ENCODE measurements around the gene CYLD.

CYLD gene

DNA sequence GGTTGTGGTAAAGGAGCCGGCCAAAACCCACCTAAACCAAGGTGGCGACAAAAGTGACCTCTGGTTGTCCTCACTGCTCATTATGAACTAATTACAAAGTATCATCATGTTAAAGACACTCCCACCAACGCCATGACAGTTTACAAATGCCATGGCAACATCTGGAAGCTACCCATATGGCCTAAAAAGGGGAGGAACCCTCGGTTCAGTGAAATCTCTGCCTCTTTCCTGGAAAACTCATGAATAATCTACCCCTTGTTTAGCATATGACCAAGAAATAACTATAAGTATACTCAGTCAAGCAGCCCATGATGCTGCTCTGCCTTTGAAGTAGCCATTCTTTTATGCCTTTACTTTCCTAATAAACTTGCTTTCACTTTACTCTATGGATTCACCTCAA lies 72.2 kb downstream of the CYLD start:
- Histone ChIP-seq H3K79me2 (ENCODE audit: low read length) (no peaks in the 10 kb centered on the region), H3K27ac (ENCODE audit: low read length) (no peak overlapping the region), H3K4me1 (ENCODE audit: low read length) (peaks cover 18% of the 10 kb centered on the region), H3K4me2 (ENCODE audit: low read length) (no peak overlapping the region), H3K36me3 (replicated peaks; ENCODE audit: low read depth, low read length) (no peaks in the 10 kb centered on the region), H3K9ac (ENCODE audit: low read length) (no peak overlapping the region), H3K9me3 (ENCODE audit: insufficient read depth, low read length) (no peaks in the 10 kb centered on the region), H4K20me1 (ENCODE audit: insufficient read depth, low read length) (peaks cover 11% of the 10 kb centered on the region; the same call in 1 of the 2 replicates), H3K4me3 (ENCODE audit: low read length) (no peak overlapping the region), H2AFZ (ENCODE audit: low read depth, low read length) (no peak overlapping the region), H3K27me3 (ENCODE audit: low read depth, low read length) (peaks cover 27% of the 10 kb centered on the region)
- TF ChIP-seq CTCF (IDR thresholded peaks at IDR 0.05; ENCODE audit: low read depth, low read length) (no peak), EZH2phosphoT487 (IDR thresholded peaks at IDR 0.05; ENCODE audit: low read depth) (no peak)

DNA sequence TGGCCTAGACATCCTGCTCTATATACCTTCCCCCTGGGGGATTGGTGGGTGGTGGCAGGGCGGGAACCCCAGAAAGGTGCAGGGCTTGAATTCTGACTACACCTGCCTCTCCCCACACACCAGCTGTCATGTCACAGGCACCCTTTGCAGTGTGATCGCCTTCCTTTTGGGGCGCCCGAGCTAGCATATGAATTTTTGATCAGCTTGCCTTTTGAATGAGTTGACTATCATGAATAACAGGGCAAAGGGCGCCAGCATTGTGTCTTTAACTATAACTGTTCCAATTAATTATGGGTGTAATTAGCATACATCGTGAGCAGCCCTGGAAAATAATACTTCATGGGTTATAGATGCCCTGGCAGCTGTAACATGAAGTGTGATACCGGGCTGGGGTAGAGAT lies 72.7 kb downstream of the CYLD start:
- no peak overlapping the region for H3K4me3 ChIP-seq (ENCODE audit: low read length)
- H3K9me3 ChIP-seq (ENCODE audit: insufficient read depth, low read length) = no peaks in the 10 kb centered on the region
- H3K79me2 ChIP-seq (ENCODE audit: low read length) = no peaks in the 10 kb centered on the region
- H3K9ac ChIP-seq (ENCODE audit: low read length) = no peak overlapping the region
- H3K36me3 ChIP-seq (replicated peaks; ENCODE audit: low read depth, low read length) = no peaks in the 10 kb centered on the region
- H3K27me3 ChIP-seq (ENCODE audit: low read depth, low read length) = peaks cover 25% of the 10 kb centered on the region
- TF ChIP-seq EZH2phosphoT487 (IDR thresholded peaks at IDR 0.05; ENCODE audit: low read depth) = no peak
- TF ChIP-seq CTCF (IDR thresholded peaks at IDR 0.05; ENCODE audit: low read depth, low read length) = no peak
- no peak overlapping the region for H2AFZ ChIP-seq (ENCODE audit: low read depth, low read length)
- H3K4me2 ChIP-seq (ENCODE audit: low read length) = no peak overlapping the region
- peaks cover 13% of the 10 kb centered on the region for H3K4me1 ChIP-seq (ENCODE audit: low read length)
- 0 out of 2 replicates have a peak, but pooled peaks cover 7% of the 10 kb centered on the region for H4K20me1 ChIP-seq (ENCODE audit: insufficient read depth, low read length)
- no peak overlapping the region for H3K27ac ChIP-seq (ENCODE audit: low read length)

GRCh38 chr16:50815382-50815781 lies 73.5 kb downstream of the CYLD start:
- Histone ChIP-seq H3K4me2 (ENCODE audit: low read length) (no peak overlapping the region), H2AFZ (ENCODE audit: low read depth, low read length) (no peak overlapping the region), H3K79me2 (ENCODE audit: low read length) (no peaks in the 10 kb centered on the region), H3K9ac (ENCODE audit: low read length) (no peak overlapping the region), H3K4me1 (ENCODE audit: low read length) (peaks cover 4% of the 10 kb centered on the region), H3K36me3 (replicated peaks; ENCODE audit: low read depth, low read length) (no peaks in the 10 kb centered on the region), H3K9me3 (ENCODE audit: insufficient read depth, low read length) (no peaks in the 10 kb centered on the region), H4K20me1 (ENCODE audit: insufficient read depth, low read length) (0 out of 2 replicates have a peak, but pooled peaks cover 4% of the 10 kb centered on the region), H3K4me3 (ENCODE audit: low read length) (no peak overlapping the region), H3K27me3 (ENCODE audit: low read depth, low read length) (peaks cover 21% of the 10 kb centered on the region), H3K27ac (ENCODE audit: low read length) (no peak overlapping the region)
- TF ChIP-seq EZH2phosphoT487 (IDR thresholded peaks at IDR 0.05; ENCODE audit: low read depth) (no peak), CTCF (IDR thresholded peaks at IDR 0.05; ENCODE audit: low read depth, low read length) (no peak)

DNA sequence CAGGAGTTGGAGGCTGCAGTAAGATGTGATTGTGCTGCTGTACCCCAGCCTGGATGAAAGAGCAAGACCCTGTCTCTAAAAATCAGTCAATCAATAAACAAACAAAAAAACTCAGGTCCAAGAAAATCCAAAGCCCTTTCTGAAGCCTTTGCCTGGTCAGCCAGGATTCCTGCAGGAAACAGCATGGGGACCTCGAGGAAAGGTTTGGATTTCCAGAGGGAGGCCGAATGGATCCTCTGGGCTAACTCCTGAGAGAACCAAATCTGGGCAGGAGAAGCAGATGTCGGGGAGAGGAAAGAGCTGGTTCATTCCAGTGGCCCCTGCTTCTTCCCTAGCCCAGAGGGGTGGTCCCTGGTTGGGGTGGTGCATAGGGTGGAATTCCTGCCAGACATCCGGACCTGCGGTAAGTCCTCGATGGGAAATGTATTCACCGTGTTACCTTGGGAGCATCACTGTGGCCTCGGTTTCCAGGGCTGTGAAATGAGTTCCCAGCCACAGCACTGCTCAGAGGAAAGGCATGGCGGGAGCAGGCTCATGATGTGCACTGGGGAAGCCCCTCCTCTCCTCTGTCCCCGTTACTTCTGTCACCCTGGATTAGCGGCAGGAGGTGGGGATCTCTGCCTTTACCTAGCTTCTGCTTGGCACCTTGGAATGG lies 75.1 kb downstream of the CYLD start:
- peaks cover 11% of the 10 kb centered on the region for H3K27me3 ChIP-seq (ENCODE audit: low read depth, low read length)
- H3K4me1 ChIP-seq (ENCODE audit: low read length) = no peaks in the 10 kb centered on the region
- no peak overlapping the region for H3K27ac ChIP-seq (ENCODE audit: low read length)
- H3K4me3 ChIP-seq (ENCODE audit: low read length) = no peak overlapping the region
- no peaks in the 10 kb centered on the region for H3K79me2 ChIP-seq (ENCODE audit: low read length)
- H3K9me3 ChIP-seq (ENCODE audit: insufficient read depth, low read length) = no peaks in the 10 kb centered on the region
- H3K4me2 ChIP-seq (ENCODE audit: low read length) = no peak overlapping the region
- H3K9ac ChIP-seq (ENCODE audit: low read length) = no peak overlapping the region
- no peak for TF ChIP-seq CTCF (IDR thresholded peaks at IDR 0.05; ENCODE audit: low read depth, low read length)
- no peak for TF ChIP-seq EZH2phosphoT487 (IDR thresholded peaks at IDR 0.05; ENCODE audit: low read depth)
- no peaks in the 10 kb centered on the region for H3K36me3 ChIP-seq (replicated peaks; ENCODE audit: low read depth, low read length)
- H4K20me1 ChIP-seq (ENCODE audit: insufficient read depth, low read length) = no peaks in the 10 kb centered on the region
- H2AFZ ChIP-seq (ENCODE audit: low read depth, low read length) = no peak overlapping the region

Data from OCI-LY3 (cell line).